Nephron progenitor cell (in vitro differentiated cells): Measurements from ENCODE around the gene TPH2.

Experiments
- DNase-seq: peaks from one replicate; pipeline ENCODE4 v3.0.0; 2021
- H3K27ac Mint-ChIP-seq: 2 replicates; pipeline ENCODE4 v1.8.0; 2021; ENCODE audit warnings: mild to moderate bottlenecking, moderate library complexity, mixed read lengths
- H3K27me3 Mint-ChIP-seq: 2 replicates; pipeline ENCODE4 v1.8.0; 2021; ENCODE audit warnings: mild to moderate bottlenecking, low read depth, mixed read lengths; ENCODE audit not compliant: poor library complexity
- H3K36me3 Mint-ChIP-seq: 2 replicates; pipeline ENCODE4 v1.8.0; 2021; ENCODE audit warnings: low read depth, mixed read lengths
- H3K4me1 Mint-ChIP-seq: 2 replicates; pipeline ENCODE4 v1.8.0; 2021; ENCODE audit warnings: mixed read lengths
- H3K4me3 Mint-ChIP-seq: 2 replicates; pipeline ENCODE4 v1.8.0; 2021; ENCODE audit warnings: mild to moderate bottlenecking, moderate library complexity, mixed read lengths
- H3K9me3 Mint-ChIP-seq: 2 replicates; pipeline ENCODE4 v1.8.0; 2021; ENCODE audit warnings: mild to moderate bottlenecking, moderate library complexity, mixed read lengths
- CTCF ChIP-seq: fragments of 200-600 bp; sonication (generic); IDR thresholded peaks from 2 replicates; pipeline ENCODE4 v1.5.0; 2021; ENCODE audit warnings: antibody characterized with exemption

TPH2 gene

DNA sequence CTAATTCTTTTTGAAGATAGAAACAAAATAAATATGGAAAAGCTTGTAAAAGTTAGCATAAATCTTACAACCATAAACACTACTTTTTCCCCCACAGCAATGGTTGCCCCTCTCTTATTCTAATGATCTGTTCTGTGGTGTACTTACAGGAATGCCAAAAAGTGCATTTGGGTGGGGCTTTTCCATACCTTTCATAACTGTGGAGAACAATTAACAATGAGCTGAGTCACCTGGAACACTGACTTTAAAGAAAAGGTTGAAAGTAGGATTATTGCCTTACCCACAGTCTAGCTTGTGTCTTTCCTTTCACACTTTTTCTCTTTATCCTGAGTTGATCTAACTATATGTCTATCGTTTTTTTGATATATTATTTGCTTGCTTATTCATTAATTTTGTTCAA is 86.9 kb downstream of the TPH2 start:
- Mint-ChIP-seq H3K4me1 (peaks cover 11% of the 10 kb centered on the region), H3K36me3 (no peaks in the 10 kb centered on the region), H3K9me3 (no peaks in the 10 kb centered on the region), H3K27me3 (peaks cover 3% of the 10 kb centered on the region), H3K27ac (no peak overlapping the region), H3K4me3 (no peak overlapping the region)
- no peak for DNase-seq
- TF ChIP-seq CTCF: no peak

GRCh38 chr12:72028966-72029365 is 90.3 kb downstream of the TPH2 start:
- TF ChIP-seq CTCF: no peak
- Mint-ChIP-seq H3K4me1 (peaks cover 10% of the 10 kb centered on the region), H3K4me3 (no peak overlapping the region), H3K27ac (no peak overlapping the region), H3K9me3 (no peaks in the 10 kb centered on the region), H3K36me3 (no peaks in the 10 kb centered on the region), H3K27me3 (peaks cover 7% of the 10 kb centered on the region)
- DNase-seq: no peak

DNA sequence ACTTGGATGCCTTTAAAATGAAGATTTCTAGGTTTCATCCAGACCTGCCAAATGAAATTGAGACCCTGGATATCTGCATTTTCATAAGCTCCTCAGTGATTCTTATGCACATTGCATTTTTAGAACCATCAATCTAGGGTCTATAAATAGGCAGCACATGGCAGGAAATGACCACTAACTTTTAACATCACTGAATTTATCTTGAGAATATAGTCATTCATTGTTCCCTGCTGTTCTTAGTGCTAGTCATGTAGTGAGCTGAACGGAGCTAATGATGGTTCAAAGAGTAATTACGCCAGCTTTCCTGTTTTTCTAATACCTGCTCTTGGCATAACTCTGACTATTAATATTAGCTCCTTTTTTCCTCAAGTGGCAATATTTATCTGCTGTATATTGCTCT is 91.6 kb downstream of the TPH2 start:
- Mint-ChIP-seq H3K4me3 (no peak overlapping the region), H3K36me3 (no peaks in the 10 kb centered on the region)
- TF ChIP-seq CTCF: no peak

DNA sequence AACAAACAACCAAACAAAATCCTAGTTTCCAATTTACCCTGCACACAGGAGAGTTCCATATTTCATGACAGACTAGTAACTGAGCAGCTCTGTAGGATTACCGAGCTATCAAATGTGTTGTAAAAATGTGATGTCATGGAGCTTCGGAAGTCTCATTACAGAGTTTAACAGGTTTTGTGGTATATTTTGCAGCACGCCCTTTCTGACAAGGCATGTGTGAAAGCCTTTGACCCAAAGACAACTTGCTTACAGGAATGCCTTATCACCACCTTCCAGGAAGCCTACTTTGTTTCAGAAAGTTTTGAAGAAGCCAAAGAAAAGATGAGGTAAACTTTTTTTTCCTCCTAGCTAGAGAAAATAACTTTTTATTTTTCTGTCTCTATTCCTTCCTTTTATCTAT is 92.4 kb downstream of the TPH2 start:
- H3K4me1 Mint-ChIP-seq: peaks cover 5% of the 10 kb centered on the region
- no peak overlapping the region for H3K4me3 Mint-ChIP-seq
- H3K36me3 Mint-ChIP-seq: no peaks in the 10 kb centered on the region
- no peak for TF ChIP-seq CTCF
- DNase-seq: no peak
- no peak overlapping the region for H3K27ac Mint-ChIP-seq
- H3K27me3 Mint-ChIP-seq: peaks cover 7% of the 10 kb centered on the region
- H3K9me3 Mint-ChIP-seq: no peaks in the 10 kb centered on the region

More for the DNA sequence above, 91.6 kb downstream of the TPH2 start:
- Mint-ChIP-seq H3K4me1 (peaks cover under 1% of the 10 kb centered on the region), H3K9me3 (no peaks in the 10 kb centered on the region), H3K27ac (no peak overlapping the region), H3K27me3 (peaks cover 7% of the 10 kb centered on the region)
- DNase-seq: no peak

GRCh38 chr12:72033991-72034390 is 95.3 kb downstream of the TPH2 start:
- Mint-ChIP-seq H3K27me3 (peaks cover 7% of the 10 kb centered on the region), H3K36me3 (no peaks in the 10 kb centered on the region), H3K4me1 (peaks cover 5% of the 10 kb centered on the region), H3K4me3 (no peak overlapping the region), H3K9me3 (no peaks in the 10 kb centered on the region), H3K27ac (no peak overlapping the region)
- no peak for DNase-seq
- TF ChIP-seq CTCF: no peak

GRCh38 chr12:72035625-72036024 is 97.0 kb downstream of the TPH2 start:
- peaks cover 14% of the 10 kb centered on the region for H3K27me3 Mint-ChIP-seq
- H3K27ac Mint-ChIP-seq: no peak overlapping the region
- H3K4me3 Mint-ChIP-seq: no peak overlapping the region
- H3K9me3 Mint-ChIP-seq: peaks cover 14% of the 10 kb centered on the region
- H3K4me1 Mint-ChIP-seq: peaks cover 5% of the 10 kb centered on the region
- H3K36me3 Mint-ChIP-seq: no peaks in the 10 kb centered on the region
- no peak for TF ChIP-seq CTCF
- DNase-seq: no peak
